CD14-positive monocyte (primary cell): Measurements from ENCODE around the gene NQO2. TPM values are rescaled to one million over a fixed set of nuclear protein-coding genes. Genes with fewer than 3 reads are reported as not detected.
A peak's percentile ranks its signal among the peaks of the same experiment; 100 is the strongest.

ENCODE experiments used
- DNase-seq, 3 donors: peaks; one replicate each; pipeline ENCODE4 v3.0.0-alpha.2; 2011 to 2022
- H2AFZ ChIP-seq: 2 replicates; pipeline ENCODE4 v1.6.0; 2012; ENCODE audit warnings: mild to moderate bottlenecking, low read depth, low read length, inconsistent platforms; ENCODE audit not compliant: insufficient read depth, poor library complexity, severe bottlenecking
- H3K27ac ChIP-seq, 2 donors: 1 replicate in 1 of 2; 2 replicates in 1 of 2; pipeline ENCODE4 v1.5.1; 2012 to 2013; ENCODE audit warnings: low read length in 2 of 2, control low read depth in 1 of 2, inconsistent platforms in 1 of 2, low read depth in 1 of 2, mild to moderate bottlenecking in 1 of 2
- H3K27me3 ChIP-seq, 2 donors: one replicate each; pipeline versions ENCODE4 v1.6.0 to v1.6.1; 2011 to 2013; ENCODE audit warnings: low read length in 2 of 2; ENCODE audit not compliant: control insufficient read depth in 2 of 2, insufficient read depth in 2 of 2
- H3K36me3 ChIP-seq, 2 donors: replicated peaks in 1 of 2; 1 replicate in 1 of 2; 2 replicates in 1 of 2; pipeline versions ENCODE4 v1.5.1 to v1.6.1; 2012 to 2013; ENCODE audit warnings: low read length in 2 of 2, control low read depth in 1 of 2, inconsistent platforms in 1 of 2, mild to moderate bottlenecking in 1 of 2; ENCODE audit not compliant: insufficient read depth in 2 of 2, control insufficient read depth in 1 of 2
- H3K4me1 ChIP-seq, 2 donors: 1 replicate in 1 of 2; 2 replicates in 1 of 2; pipeline versions ENCODE4 v1.5.1 to v1.6.1; 2012 to 2013; ENCODE audit warnings: low read length in 2 of 2, control low read depth in 1 of 2, inconsistent platforms in 1 of 2, mild to moderate bottlenecking in 1 of 2, moderate library complexity in 1 of 2; ENCODE audit not compliant: insufficient read depth in 2 of 2, control insufficient read depth in 1 of 2
- H3K4me2 ChIP-seq: replicated peaks from 2 replicates; pipeline ENCODE3; 2012; ENCODE audit warnings: low read length, moderate library complexity, mild to moderate bottlenecking; ENCODE audit not compliant: poor library complexity, severe bottlenecking; ENCODE audit errors: extremely low read depth
- H3K4me3 ChIP-seq, 3 experiments: fragments of 200-600 bp in 1 of 3; sonication (generic) in 1 of 3; replicated peaks in 1 of 3; 1 replicate in 2 of 3; 2 replicates in 1 of 3; pipeline ENCODE4 v1.5.1; 2011 to 2013; ENCODE audit warnings: low read length in 3 of 3, mild to moderate bottlenecking in 3 of 3, control low read depth in 2 of 3, low read depth in 2 of 3, inconsistent platforms in 1 of 3, moderate library complexity in 1 of 3
- H3K79me2 ChIP-seq: 2 replicates; pipeline ENCODE4 v1.6.0; 2012; ENCODE audit warnings: mild to moderate bottlenecking, control low read depth, inconsistent platforms, low read length, moderate library complexity; ENCODE audit not compliant: insufficient read depth
- H3K9ac ChIP-seq: 2 replicates; pipeline ENCODE4 v1.6.0; 2017; ENCODE audit warnings: low read length, mild to moderate bottlenecking; ENCODE audit not compliant: insufficient read depth, poor library complexity, severe bottlenecking
- H3K9me3 ChIP-seq, 2 donors: replicated peaks in 1 of 2; 1 replicate in 1 of 2; 2 replicates in 1 of 2; pipeline versions ENCODE4 v1.5.1 to v1.6.1; 2012 to 2013; ENCODE audit warnings: low read length in 2 of 2, control low read depth in 1 of 2; ENCODE audit not compliant: control insufficient read depth in 1 of 2, insufficient read depth in 1 of 2
- H4K20me1 ChIP-seq: 2 replicates; pipeline ENCODE4 v1.6.0; 2012; ENCODE audit warnings: mild to moderate bottlenecking, low read length, control low read depth, moderate library complexity; ENCODE audit not compliant: insufficient read depth
- H3K27ac Mint-ChIP-seq, 7 donors: one replicate each; pipeline ENCODE4 v1.8.0; 2020; ENCODE audit warnings: mild to moderate bottlenecking in 7 of 7, mixed read lengths in 7 of 7, moderate library complexity in 6 of 7, inconsistent platforms in 2 of 7
- H3K27me3 Mint-ChIP-seq, 3 donors: one replicate each; pipeline ENCODE4 v1.8.0; 2021 to 2022; ENCODE audit warnings: low read depth in 3 of 3, mild to moderate bottlenecking in 3 of 3, mixed read lengths in 3 of 3, moderate library complexity in 3 of 3, inconsistent platforms in 1 of 3
- H3K36me3 Mint-ChIP-seq, 2 donors: one replicate each; pipeline ENCODE4 v1.8.0; 2020; ENCODE audit warnings: mixed read lengths in 2 of 2, inconsistent platforms in 1 of 2, mild to moderate bottlenecking in 1 of 2
- H3K4me1 Mint-ChIP-seq: one replicate; pipeline ENCODE4 v1.8.0; 2020; ENCODE audit warnings: mild to moderate bottlenecking, mixed read lengths
- H3K4me3 Mint-ChIP-seq, 2 donors: one replicate each; pipeline ENCODE4 v1.8.0; 2020; ENCODE audit warnings: mild to moderate bottlenecking in 2 of 2, mixed read lengths in 2 of 2, moderate library complexity in 1 of 2
- H3K9me3 Mint-ChIP-seq, 7 donors: one replicate each; pipeline ENCODE4 v1.8.0; 2020 to 2022; ENCODE audit warnings: mixed read lengths in 7 of 7, mild to moderate bottlenecking in 6 of 7, moderate library complexity in 6 of 7, inconsistent platforms in 2 of 7
- CTCF ChIP-seq: fragments of 200-600 bp; IDR thresholded peaks from one replicate; pipeline ENCODE4 v1.8.0; 2022; ENCODE audit warnings: antibody characterized with exemption, mild to moderate bottlenecking
- WGBS: methylation state at CpG from one replicate; pipeline ENCODE4 v1.1.5; 2013; ENCODE audit warnings: missing lambda C conversion rate; ENCODE audit not compliant: insufficient coverage; 5-methylcytosine and 5-hydroxymethylcytosine counted together
- intact Hi-C, 2 donors: fragments of 100-400 bp; cut with micrococcal nuclease; formaldehyde crosslinking; loops; one replicate each; pipeline versions ENCODE4 v1.15.0 to v1.15.1; 2023
- polyA plus RNA-seq, 3 donors: library from polyadenylated mRNA; depleted of rRNA in 1 of 3; unstranded in 2 of 3; stranded (reverse) in 1 of 3; fragments of 300-500 nt in 2 of 3; fragments of >200 nt in 1 of 3; fragmentation: Illumina TruSeq in 2 of 3; gene quantifications; 1 replicate in 2 of 3; 2 replicates in 1 of 3; pipeline ENCODE4 v1.2.3, GENCODE V29; 2012 to 2021

Gene NQO2
- polyA plus RNA-seq, 3 donors, result 30.0 to 281 (median 146) TPM

GRCh38 chr6:3013901-3014674 lies 14.4 kb downstream of the NQO2 start:
- peaks cover 41 to 75% of the 10 kb centered on the region in 2 donors for H3K36me3 ChIP-seq
- H3K36me3 Mint-ChIP-seq, result peaks cover 78 to 86% of the 10 kb centered on the region in 2 donors
- no peak for TF ChIP-seq CTCF

GRCh38 chr6:3014675-3015066 lies 15.0 kb downstream of the NQO2 start:
- H3K4me2 ChIP-seq, result no peak overlapping the region
- H4K20me1 ChIP-seq, result peaks cover 8% of the 10 kb centered on the region
- no peak overlapping the region for H3K27ac ChIP-seq

More at GRCh38 chr6:3013901-3014674, 14.4 kb downstream of the NQO2 start:
- peak overlapping the region; percentile 0 for H3K4me2 ChIP-seq
- H3K9ac ChIP-seq, result no peak overlapping the region
- no peak overlapping the region for H3K4me3 ChIP-seq
- no peak overlapping the region for H3K4me3 Mint-ChIP-seq
- peaks cover 0 to 7% (median 3%) of the 10 kb centered on the region in 3 donors for H3K27me3 Mint-ChIP-seq
- H4K20me1 ChIP-seq, result peaks cover 2% of the 10 kb centered on the region
- peaks cover 9% of the 10 kb centered on the region for H3K79me2 ChIP-seq
- H3K4me1 ChIP-seq, result peaks cover 20 to 25% of the 10 kb centered on the region in 2 donors
- intact Hi-C loops, result loop anchor here in 1 of 2 donors (5.0 kb wide), 1 partner anchor 38 kb away; no protein-coding TSS in a partner anchor
- peaks cover 17% of the 10 kb centered on the region for H3K4me1 Mint-ChIP-seq
- no peaks in the 10 kb centered on the region for H3K27me3 ChIP-seq
- peaks cover 19 to 26% of the 10 kb centered on the region in 2 donors for H3K9me3 ChIP-seq
- peak overlapping the region in 5 of 7 donors; percentile 46 to 96 (median 92) for H3K27ac Mint-ChIP-seq
- H2AFZ ChIP-seq, result no peak overlapping the region
- H3K27ac ChIP-seq, result peak overlapping the region in 1 of 2 donors; percentile 73
- DNase-seq, result no peak
- peaks cover 20 to 38% (median 31%) of the 10 kb centered on the region in 7 donors for H3K9me3 Mint-ChIP-seq
- 88% methylated on average over 14 of the region's 18 CpGs for WGBS

More at GRCh38 chr6:3014675-3015066, 15.0 kb downstream of the NQO2 start:
- DNase-seq, result no peak
- H3K27ac Mint-ChIP-seq, result peak overlapping the region in 2 of 7 donors; percentile 10 to 31
- Histone ChIP-seq H3K4me1 (peaks cover 26 to 31% of the 10 kb centered on the region in 2 donors), H3K36me3 (peaks cover 41 to 72% of the 10 kb centered on the region in 2 donors), H3K4me3 (no peak overlapping the region), H2AFZ (no peak overlapping the region), H3K9ac (no peak overlapping the region), H3K9me3 (peaks cover 19 to 26% of the 10 kb centered on the region in 2 donors), H3K79me2 (peaks cover 10% of the 10 kb centered on the region), H3K27me3 (no peaks in the 10 kb centered on the region)
- TF ChIP-seq CTCF, result no peak
- intact Hi-C loops, result loop anchor here in 1 of 2 donors (5.0 kb wide), 1 partner anchor 38 kb away; no protein-coding TSS in a partner anchor
- no peak overlapping the region for H3K4me3 Mint-ChIP-seq
- 100% methylated on average over 3 of the region's 4 CpGs for WGBS
- peaks cover 0 to 7% (median 2%) of the 10 kb centered on the region in 3 donors for H3K27me3 Mint-ChIP-seq
- H3K9me3 Mint-ChIP-seq, result peaks cover 20 to 36% (median 31%) of the 10 kb centered on the region in 7 donors
- peaks cover 77 to 85% of the 10 kb centered on the region in 2 donors for H3K36me3 Mint-ChIP-seq
- peaks cover 22% of the 10 kb centered on the region for H3K4me1 Mint-ChIP-seq
